Inferior parietal cortex (tissue), 1 donor: ENCODE data around the gene DEAF1.

ENCODE experiments used
- DNase-seq: peaks from one replicate; pipeline ENCODE4 v3.0.0-alpha.2; 2016; ENCODE audit errors: extremely low spot score

DEAF1 gene

DNA sequence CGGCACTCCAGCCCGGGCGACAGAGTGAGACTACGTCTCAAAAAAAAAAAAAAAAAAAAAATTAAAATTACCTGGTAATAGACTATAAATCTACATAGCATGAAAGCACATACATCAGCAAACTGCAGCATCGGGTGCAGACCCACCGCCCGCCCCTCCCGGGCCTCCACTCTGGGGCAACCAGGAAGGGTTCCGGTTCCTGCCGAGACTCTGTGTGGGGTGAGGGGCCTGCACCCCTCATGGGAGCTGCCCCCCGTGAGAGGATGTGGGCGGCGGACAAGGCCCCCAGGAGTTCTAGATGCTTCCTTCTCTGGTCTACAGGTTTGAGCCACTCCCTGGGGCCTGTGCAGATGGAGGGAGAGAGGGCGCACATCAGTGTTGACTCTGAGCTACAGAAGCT is 48.8 kb downstream of the DEAF1 start:
- no peak for DNase-seq

GRCh38 chr11:645536-645935 is 49.5 kb downstream of the DEAF1 start:
- DNase-seq = no peak

DNA sequence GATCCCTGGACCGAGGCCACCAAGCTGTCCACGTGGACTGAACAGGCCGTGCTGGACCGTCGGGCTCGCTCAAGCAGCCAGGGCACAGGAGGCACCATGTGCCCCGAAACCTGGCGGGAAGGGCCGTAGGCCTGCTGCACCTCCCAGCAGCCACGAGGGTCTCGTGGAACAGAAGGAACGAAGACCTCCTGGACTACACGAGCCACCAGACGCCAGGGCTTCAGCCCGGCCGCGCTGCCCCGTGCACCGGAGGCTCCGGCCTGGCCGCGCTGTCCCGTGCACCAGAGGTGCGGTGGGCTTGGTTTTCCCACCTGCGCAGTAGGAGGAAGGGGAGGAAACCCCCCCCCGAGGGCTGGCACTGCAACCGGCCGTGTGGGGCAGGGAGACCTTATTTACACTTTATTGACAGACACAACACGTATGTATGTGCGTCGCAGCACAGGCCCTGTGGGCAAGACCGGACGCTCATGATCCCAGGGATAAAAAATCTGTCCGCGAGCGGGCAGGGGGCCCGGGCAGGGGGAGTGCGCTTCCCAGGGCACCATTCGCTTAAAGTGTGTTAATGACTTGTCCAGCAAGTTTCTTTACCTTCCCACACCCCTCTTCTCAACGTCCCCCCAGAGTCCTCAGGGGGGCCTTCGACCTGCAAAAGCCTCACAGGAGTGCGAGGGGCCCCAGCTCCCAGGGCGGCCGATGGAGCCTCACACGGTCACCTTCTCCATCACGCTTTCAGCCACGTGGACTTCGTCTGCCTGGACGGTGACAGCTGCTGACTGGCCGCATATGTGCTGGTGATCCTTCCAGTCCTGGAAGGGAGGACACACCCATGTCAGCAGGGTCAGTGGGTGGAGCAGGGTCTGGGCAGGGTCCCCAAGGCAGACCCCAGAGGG is 50.9 kb downstream of the DEAF1 start:
- DNase-seq = no peak

GRCh38 chr11:643366-643765 is 51.7 kb downstream of the DEAF1 start:
- DNase-seq = no peak

GRCh38 chr11:641806-642370 is 53.1 kb downstream of the DEAF1 start:
- DNase-seq = no peak

GRCh38 chr11:640021-640706 is 54.9 kb downstream of the DEAF1 start:
- no peak for DNase-seq

DNA sequence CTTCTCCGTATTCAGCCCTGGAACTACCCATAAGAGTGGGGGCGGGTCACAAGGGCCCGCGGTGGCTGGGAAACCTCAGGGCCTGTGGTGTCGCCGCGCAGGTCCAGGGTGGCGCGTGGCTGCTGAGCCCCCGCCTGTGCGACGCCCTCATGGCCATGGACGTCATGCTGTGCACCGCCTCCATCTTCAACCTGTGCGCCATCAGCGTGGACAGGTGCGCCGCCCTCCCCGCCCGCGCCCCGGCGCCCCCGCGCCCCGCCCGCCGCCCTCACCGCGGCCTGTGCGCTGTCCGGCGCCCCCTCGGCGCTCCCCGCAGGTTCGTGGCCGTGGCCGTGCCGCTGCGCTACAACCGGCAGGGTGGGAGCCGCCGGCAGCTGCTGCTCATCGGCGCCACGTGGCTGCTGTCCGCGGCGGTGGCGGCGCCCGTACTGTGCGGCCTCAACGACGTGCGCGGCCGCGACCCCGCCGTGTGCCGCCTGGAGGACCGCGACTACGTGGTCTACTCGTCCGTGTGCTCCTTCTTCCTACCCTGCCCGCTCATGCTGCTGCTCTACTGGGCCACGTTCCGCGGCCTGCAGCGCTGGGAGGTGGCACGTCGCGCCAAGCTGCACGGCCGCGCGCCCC is 55.6 kb downstream of the DEAF1 start:
- DNase-seq = no peak

DNA sequence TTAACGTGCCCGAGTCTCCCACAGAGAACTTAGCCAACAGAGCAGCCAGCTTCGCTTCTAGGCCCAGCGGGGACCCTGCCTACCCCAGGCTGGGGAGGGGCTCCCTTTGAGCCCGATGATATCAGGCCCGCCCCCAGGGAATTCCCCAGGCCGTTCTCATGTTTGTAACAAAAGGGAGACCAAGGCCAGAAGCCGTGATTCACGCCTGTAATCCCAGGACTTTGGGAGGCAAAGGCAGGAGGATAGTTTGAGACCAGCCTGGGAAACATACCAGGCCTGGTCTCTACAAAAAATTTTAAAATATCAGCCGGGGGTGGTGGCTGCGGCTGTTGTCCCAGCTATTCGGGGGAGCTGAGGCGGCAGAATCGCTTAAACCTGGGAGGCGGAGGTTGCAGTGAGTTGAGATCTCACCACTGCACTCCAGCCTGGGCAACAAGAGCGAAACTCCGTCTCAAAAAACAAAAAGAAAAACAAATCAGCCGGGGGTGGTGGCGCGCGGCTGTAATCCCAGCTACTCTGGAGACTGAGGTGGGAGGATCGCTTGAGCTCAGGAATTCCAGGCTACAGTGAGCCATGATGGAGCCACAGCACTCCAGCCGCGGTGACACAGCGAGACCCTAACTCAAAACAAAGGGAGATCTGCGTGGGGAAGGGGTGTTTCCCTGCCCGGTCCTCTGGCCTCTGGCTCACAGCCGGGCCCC is 56.2 kb downstream of the DEAF1 start:
- no peak for DNase-seq

DNA sequence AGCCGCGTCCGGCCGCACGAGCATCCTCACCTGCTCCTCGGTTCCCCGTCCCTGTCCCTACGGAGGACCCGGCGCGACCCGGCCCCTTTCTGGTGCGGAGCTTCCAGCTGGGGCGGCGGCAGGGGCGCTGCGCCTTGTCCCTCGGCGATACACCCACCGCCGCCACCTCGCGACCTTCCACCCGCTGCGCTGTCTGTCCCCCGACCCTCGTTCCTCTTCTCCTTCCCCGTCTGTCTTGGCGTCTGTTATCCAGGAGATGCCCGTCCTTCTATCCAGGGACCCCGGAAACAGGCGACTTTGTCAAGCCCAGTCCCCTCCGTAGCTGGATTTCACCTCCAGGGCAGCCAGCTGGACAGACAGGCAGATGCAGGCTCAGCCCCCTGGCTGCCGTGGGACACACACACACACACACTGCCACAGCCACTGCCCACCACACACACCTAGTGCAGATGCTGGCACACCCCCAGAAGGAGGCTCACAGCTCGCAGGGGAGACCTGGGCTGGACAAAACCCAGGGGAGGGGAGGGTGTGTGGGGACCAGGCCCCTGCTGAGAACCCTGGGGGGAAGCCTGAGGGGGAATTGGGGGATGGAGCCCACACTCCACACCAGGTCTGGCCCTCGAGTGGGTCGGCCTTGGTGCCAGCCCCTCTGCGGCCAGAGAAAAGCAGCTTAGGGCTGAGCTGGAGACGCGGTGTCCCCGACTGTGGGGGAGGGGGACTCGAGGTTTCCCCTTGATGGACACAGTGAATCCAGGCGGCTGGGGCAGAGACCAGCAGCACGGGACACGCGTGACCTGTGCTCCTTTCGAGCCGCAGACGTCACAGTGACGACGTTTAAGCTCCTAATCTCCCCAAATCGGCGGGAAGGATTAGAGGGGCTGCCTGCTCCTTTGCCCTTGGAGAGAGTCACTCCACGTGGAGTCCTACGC is 57.2 kb downstream of the DEAF1 start:
- DNase-seq = no peak

GRCh38 chr11:637333-637592 is 57.8 kb downstream of the DEAF1 start:
- DNase-seq = no peak

DNA sequence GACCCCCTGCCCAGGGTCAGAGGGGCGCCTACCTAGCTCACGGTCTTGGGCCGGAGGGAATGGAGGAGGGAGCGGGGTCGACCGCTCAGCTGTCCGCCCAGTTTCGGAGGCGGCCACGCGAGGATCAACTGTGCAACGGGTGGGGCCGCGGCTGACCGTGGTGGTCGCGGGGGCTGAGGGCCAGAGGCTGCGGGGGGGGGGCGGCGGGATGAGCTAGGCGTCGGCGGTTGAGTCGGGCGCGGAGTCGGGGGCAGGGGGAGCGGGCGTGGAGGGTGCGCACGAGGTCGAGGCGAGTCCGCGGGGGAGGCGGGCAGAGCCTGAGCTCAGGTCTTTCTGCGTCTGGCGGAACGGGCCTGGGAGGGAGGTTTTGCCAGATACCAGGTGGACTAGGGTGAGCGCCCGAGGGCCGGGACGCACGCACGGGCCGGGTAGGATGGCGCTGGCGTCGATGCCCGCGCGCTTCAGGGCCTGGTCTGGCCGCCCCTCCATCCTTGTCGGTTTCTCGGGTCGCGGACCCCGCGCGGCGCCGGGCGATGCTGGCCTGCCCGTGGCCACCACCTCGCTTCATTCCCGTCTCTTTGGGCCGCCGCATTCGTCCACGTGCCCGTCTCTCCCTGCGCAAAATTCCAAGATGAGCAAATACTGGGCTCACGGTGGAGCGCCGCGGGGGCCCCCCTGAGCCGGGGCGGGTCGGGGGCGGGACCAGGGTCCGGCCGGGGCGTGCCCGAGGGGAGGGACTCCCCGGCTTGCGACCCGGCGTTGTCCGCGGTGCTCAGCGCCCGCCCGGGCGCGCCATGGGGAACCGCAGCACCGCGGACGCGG is 58.3 kb downstream of the DEAF1 start, which contains the start of gene DRD4:
DRD4 (plus strand) TSS at position 759 of the 822 bp plus-strand sequence; CDS start at position 795, 36 bp downstream.
- DNase-seq = no peak

DNA sequence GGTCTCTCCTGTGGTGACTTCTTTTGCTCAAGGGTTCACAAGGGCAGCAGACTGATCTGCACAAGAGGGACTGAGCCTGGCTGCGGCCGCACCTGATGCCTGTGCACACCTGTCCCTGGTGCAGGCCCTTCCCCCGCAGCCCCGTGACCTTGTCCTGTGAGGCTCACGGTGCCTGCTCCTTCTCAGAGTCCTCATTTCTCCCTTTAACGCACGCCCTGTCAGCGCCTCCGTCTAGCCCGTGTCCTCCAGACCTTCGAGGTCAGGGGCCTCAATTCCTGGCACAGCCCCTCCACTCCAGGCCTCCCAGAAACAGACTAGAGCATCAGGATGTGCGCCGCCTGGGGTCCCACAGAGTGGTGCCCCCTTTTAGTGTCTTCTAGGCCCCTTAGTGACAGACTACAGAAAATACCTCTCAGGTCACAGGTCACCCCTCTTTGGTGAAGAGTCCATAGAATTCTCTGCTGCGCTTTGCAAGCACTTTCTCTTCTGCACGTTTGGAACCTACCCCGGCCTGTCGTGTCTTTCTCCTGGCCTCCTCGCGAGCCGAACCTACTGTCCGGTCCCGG is 59.0 kb downstream of the DEAF1 start:
- DNase-seq = no peak

DNA sequence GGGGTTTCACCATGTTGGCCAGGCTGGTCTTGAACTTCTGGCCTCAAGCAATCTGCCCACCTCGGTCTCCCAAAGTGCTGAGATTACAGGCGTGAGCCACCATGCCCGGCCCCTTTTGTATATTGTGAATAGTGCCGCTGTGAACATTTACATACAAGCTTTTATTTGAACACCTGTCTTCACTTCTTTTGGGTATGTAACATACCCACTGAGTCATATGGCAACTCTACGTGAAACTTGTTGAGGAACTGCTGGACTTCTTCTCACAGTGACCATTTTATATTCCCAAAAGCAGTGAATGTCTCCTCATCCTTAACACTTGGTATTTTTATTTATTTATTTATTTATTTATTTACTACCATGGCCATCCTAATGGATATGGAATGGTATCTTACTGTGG is 64.2 kb downstream of the DEAF1 start:
- DNase-seq = no peak

- DNase-seq = no peak
These were observed 65.8 kb downstream of the DEAF1 start for GRCh38 chr11:629237-629583.

DNA sequence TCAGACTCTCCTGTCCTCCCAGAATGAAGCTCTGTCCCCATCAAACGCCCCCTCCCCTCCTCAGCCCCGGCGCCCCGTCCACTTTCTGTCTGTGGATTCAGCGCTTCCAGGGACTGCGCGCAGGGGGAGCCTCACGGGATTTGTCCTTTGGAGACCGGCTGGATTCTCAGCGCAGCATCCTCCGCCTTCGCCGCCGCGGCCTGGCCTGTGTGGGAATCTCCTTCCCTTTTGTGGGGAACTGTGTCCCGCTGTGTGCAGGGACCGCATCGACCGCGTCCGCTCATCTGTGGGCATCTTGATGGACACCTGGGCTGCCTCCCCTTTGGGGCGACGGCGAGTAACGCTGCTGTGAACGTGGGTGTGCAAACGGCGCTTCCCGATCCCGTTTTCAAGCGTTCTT is 67.0 kb downstream of the DEAF1 start:
- no peak for DNase-seq

DNA sequence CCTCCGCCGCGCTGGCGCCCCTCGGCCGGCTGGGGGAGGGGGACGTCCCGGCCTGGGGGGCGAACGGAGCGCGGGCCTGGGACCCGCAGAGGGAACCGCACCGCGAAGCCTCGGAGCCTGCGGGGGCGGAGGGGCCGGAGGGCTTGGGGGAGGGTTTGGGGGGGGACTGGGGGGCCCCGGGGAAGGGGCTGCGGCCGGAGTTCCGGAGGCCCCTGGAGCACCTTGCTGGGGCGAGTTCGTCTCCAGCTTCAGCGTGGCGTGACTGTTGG is 67.8 kb downstream of the DEAF1 start:
- DNase-seq = no peak

DNA sequence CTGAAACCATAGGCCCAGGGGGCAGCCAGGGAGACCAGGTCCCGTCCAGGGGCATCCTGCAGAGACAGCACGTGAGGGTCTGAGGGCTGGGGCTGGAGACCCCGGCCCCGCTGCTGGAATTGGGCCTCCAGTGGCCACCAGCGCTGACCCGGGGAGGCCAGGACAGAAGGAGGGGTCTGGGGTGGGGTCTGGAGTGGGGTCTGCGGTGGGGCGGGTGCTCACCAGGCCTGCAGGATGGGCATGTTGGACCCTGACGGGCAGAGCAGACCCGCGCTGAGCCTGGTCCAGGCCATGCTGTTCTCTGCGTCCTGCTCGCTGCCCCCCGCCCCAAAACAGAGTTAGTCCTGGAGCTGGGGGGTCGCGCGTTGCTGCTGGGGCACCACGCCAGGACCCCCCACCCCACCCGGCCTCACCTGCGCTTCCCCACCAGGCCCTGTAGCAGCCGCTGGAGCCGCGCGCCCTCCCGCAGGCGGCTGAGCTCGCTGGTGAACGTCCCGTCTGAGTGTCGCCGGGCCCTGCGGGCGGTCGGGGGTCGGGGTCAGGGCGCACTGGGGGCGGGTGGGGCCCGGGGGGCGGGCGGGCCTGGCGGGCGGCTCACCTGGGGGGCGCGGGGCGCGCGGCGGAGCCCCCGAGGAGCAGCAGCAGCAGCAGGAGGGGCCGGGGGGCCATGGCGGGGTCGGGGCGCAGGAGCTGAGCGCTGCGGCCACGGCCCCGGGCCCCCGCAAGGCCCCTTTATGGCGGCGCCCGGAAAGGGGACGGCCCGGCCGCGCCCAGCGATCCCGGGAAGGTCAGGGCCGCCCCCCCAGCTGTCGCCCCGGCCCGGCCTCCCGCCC is 68.3 kb downstream of the DEAF1 start, which contains the start of gene SCT:
SCT (minus strand) TSS at position 707 of the 833 bp plus-strand sequence; CDS start at position 669, 38 bp downstream.
- DNase-seq = no peak

DNA sequence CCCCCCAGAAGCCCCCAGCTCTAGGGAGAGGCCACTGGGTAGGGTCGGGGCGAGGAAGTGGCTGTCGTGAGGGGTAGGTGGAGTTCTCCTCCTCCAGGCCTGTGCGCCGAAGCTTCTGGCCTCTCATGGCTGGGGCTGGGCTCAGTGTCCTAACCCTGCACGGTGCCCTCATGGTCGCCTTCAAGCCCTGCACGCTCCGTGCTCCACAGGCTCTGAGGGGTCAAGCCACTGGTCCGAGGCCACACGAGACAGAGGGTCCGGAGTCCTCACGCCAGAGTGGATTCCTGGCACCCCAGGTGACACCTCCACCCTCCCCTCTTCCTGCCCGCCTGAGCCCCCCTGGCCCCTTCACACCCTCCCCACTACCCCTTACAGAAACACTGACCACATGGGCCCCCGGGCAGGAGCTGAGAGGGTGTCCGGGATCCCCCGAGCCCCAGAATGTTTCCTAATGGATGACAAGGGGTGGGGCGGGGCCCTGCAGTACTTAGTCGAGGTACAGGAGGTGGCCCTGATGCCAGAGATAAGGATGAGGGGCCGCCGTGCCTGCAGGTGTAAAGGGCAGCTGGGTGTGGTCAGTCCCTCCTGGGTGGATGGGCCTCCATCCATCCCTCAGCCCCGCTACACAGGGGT is 69.3 kb downstream of the DEAF1 start:
- no peak for DNase-seq
